Body of pancreas (tissue), 4 donors: ENCODE results near the gene AATF. TPM values are rescaled to one million over a fixed set of nuclear protein-coding genes. Genes with fewer than 3 reads are reported as not detected.

Source experiments
- ATAC-seq: fragments of 150-250 bp; one replicate; pipeline ENCODE4 v1.9.1; 2016
- DNase-seq, 4 donors: peaks; one replicate each; pipeline ENCODE4 v3.0.0-alpha.2; 2019
- H3K27ac ChIP-seq, 4 donors: fragments of 200-600 bp; sonication (generic); 1 replicate in 3 of 4; 2 replicates in 1 of 4; pipeline versions ENCODE4 v1.5.1 to v1.6.1; 2016 to 2019; ENCODE audit warnings: mild to moderate bottlenecking in 1 of 4, mixed read lengths in 1 of 4, moderate library complexity in 1 of 4
- H3K27me3 ChIP-seq, 2 donors: fragments of 200-600 bp; sonication (generic); one replicate each; pipeline ENCODE4 v1.6.0; 2016; ENCODE audit warnings: mild to moderate bottlenecking in 1 of 2
- H3K36me3 ChIP-seq, 2 donors: fragments of 200-600 bp; sonication (generic); replicated peaks in 1 of 2; 2 replicates each; pipeline ENCODE4 v1.5.1; 2016; ENCODE audit warnings: low read depth in 2 of 2; ENCODE audit not compliant: insufficient read depth in 1 of 2
- H3K4me1 ChIP-seq: fragments of 200-600 bp; sonication (generic); one replicate; pipeline ENCODE4 v1.6.0; 2016
- H3K4me3 ChIP-seq, 2 donors: fragments of 200-600 bp; sonication (generic); 1 replicate in 1 of 2; 2 replicates in 1 of 2; pipeline ENCODE4 v1.5.1; 2016 to 2019
- H3K9me3 ChIP-seq, 3 donors: fragments of 200-600 bp; sonication (generic); 1 replicate in 2 of 3; 2 replicates in 1 of 3; pipeline ENCODE4 v1.5.1; 2016
- CTCF ChIP-seq, 7 experiments: fragments of 450-650 bp in 4 of 7; fragments of 200-600 bp in 3 of 7; sonication (generic) in 3 of 7; IDR thresholded peaks; one replicate each; pipeline ENCODE4 v1.5.1; 2016 to 2019; ENCODE audit warnings: antibody characterized with exemption in 7 of 7
- POLR2A ChIP-seq, 3 donors: fragments of 450-650 bp; IDR thresholded peaks; one replicate each; pipeline ENCODE4 v1.6.1; 2016; ENCODE audit warnings: antibody characterized with exemption in 3 of 3, mild to moderate bottlenecking in 2 of 3
- WGBS, 2 donors: methylation state at CpG; one replicate each; pipeline ENCODE4 v1.1.5; 2017; 5-methylcytosine and 5-hydroxymethylcytosine counted together
- intact Hi-C: fragments of 100-400 bp; cut with DNase I; formaldehyde crosslinking; loops from one replicate; pipeline ENCODE4 v1.15.1; 2023
- total RNA-seq, 2 donors: library from RNA; depleted of rRNA; stranded (reverse); fragments of >200 nt; gene quantifications; one replicate each; pipeline ENCODE4 v1.1.0, GENCODE V29; 2016

AATF gene
- total RNA-seq, 2 donors from 2014 or later, result 16.5 to 28.3 TPM

- H3K27me3 ChIP-seq, result no peaks in the 10 kb centered on the region
- intact Hi-C loops, result no loop called here
- H3K4me3 ChIP-seq, result no peak overlapping the region
- DNase-seq (no peak), ATAC-seq (no peak)
- H3K36me3 ChIP-seq, result peaks cover 0 to 7% of the 10 kb centered on the region in 2 donors
- TF ChIP-seq POLR2A (IDR thresholded peaks at IDR 0.05) (no peak), CTCF (IDR thresholded peaks at IDR 0.05) (no peak)
- no peaks in the 10 kb centered on the region for H3K4me1 ChIP-seq
- no peaks in the 10 kb centered on the region for H3K9me3 ChIP-seq
- H3K27ac ChIP-seq, result no peak overlapping the region
These were observed 143.9 kb downstream of the AATF start for GRCh38 chr17:37092701-37093100.

- intact Hi-C loops, result no loop called here
- no peak for TF ChIP-seq POLR2A (IDR thresholded peaks at IDR 0.05)
- ATAC-seq, result no peak
These were observed 145.6 kb downstream of the AATF start for GRCh38 chr17:37094391-37094790.

GRCh38 chr17:37096071-37096470 lies 147.3 kb downstream of the AATF start:
- intact Hi-C loops, result no loop called here

More at GRCh38 chr17:37094391-37094790, 145.6 kb downstream of the AATF start:
- Histone ChIP-seq H3K9me3 (no peaks in the 10 kb centered on the region), H3K4me1 (no peaks in the 10 kb centered on the region), H3K27me3 (no peaks in the 10 kb centered on the region), H3K4me3 (no peak overlapping the region), H3K36me3 (peaks cover 0 to 7% of the 10 kb centered on the region in 2 donors), H3K27ac (no peak overlapping the region)
- DNase-seq, result no peak
- WGBS, 2 donors, result 79 to 95% methylated on average over 4 of the region's 4 CpGs

GRCh38 chr17:37097154-37097553 lies 148.4 kb downstream of the AATF start:
- no peaks in the 10 kb centered on the region for H3K9me3 ChIP-seq
- no peak overlapping the region for H3K27ac ChIP-seq
- no peak for ATAC-seq
- intact Hi-C loops, result no loop called here
- peaks cover 0 to 7% of the 10 kb centered on the region in 2 donors for H3K36me3 ChIP-seq
- 46% methylated on average over 2 of the region's 2 CpGs for WGBS, 2 donors
- no peak overlapping the region for H3K4me3 ChIP-seq
- no peak for DNase-seq
- TF ChIP-seq CTCF (IDR thresholded peaks at IDR 0.05), result no peak
- no peak for TF ChIP-seq POLR2A (IDR thresholded peaks at IDR 0.05)
- H3K27me3 ChIP-seq, result no peaks in the 10 kb centered on the region
- no peaks in the 10 kb centered on the region for H3K4me1 ChIP-seq

More at GRCh38 chr17:37096071-37096470, 147.3 kb downstream of the AATF start:
- Histone ChIP-seq H3K27me3 (no peaks in the 10 kb centered on the region), H3K4me1 (no peaks in the 10 kb centered on the region), H3K27ac (no peak overlapping the region), H3K9me3 (no peaks in the 10 kb centered on the region), H3K4me3 (no peak overlapping the region), H3K36me3 (peaks cover 0 to 7% of the 10 kb centered on the region in 2 donors)
- DNase-seq (no peak), ATAC-seq (no peak)
- WGBS, 2 donors, result 90 to 91% methylated on average over 2 of the region's 2 CpGs
- TF ChIP-seq POLR2A (IDR thresholded peaks at IDR 0.05), result no peak

GRCh38 chr17:37098152-37098551 lies 149.4 kb downstream of the AATF start:
- Histone ChIP-seq H3K27me3 (no peaks in the 10 kb centered on the region), H3K9me3 (no peaks in the 10 kb centered on the region), H3K4me1 (no peaks in the 10 kb centered on the region), H3K27ac (no peak overlapping the region), H3K36me3 (peaks cover 0 to 7% of the 10 kb centered on the region in 2 donors), H3K4me3 (no peak overlapping the region)
- DNase-seq, result no peak
- intact Hi-C loops, result no loop called here
- ATAC-seq, result no peak
- TF ChIP-seq CTCF (IDR thresholded peaks at IDR 0.05) (no peak), POLR2A (IDR thresholded peaks at IDR 0.05) (no peak)
- 81 to 85% methylated on average over 5 of the region's 5 CpGs for WGBS, 2 donors

GRCh38 chr17:37098910-37099664 lies 150.3 kb downstream of the AATF start:
- TF ChIP-seq CTCF (IDR thresholded peaks at IDR 0.05) (no peak), POLR2A (IDR thresholded peaks at IDR 0.05) (no peak)
- DNase-seq (no peak), ATAC-seq (no peak)
- Histone ChIP-seq H3K9me3 (no peaks in the 10 kb centered on the region), H3K27ac (no peak overlapping the region), H3K27me3 (no peaks in the 10 kb centered on the region), H3K36me3 (peaks cover 0 to 7% of the 10 kb centered on the region in 2 donors), H3K4me1 (no peaks in the 10 kb centered on the region), H3K4me3 (no peak overlapping the region)
- intact Hi-C loops, result no loop called here
- WGBS, 2 donors, result 93 to 94% methylated on average over 9 of the region's 9 CpGs
